NCI-H2029 treated with DMSO at 0.1 percent for 48 hours (cell line): ENCODE data around the gene SUPT6H.

Experiments
- DNase-seq: peaks from one replicate; lab custom pipeline; 2025; lab: John Stamatoyannopoulos, UW

Gene SUPT6H

DNA sequence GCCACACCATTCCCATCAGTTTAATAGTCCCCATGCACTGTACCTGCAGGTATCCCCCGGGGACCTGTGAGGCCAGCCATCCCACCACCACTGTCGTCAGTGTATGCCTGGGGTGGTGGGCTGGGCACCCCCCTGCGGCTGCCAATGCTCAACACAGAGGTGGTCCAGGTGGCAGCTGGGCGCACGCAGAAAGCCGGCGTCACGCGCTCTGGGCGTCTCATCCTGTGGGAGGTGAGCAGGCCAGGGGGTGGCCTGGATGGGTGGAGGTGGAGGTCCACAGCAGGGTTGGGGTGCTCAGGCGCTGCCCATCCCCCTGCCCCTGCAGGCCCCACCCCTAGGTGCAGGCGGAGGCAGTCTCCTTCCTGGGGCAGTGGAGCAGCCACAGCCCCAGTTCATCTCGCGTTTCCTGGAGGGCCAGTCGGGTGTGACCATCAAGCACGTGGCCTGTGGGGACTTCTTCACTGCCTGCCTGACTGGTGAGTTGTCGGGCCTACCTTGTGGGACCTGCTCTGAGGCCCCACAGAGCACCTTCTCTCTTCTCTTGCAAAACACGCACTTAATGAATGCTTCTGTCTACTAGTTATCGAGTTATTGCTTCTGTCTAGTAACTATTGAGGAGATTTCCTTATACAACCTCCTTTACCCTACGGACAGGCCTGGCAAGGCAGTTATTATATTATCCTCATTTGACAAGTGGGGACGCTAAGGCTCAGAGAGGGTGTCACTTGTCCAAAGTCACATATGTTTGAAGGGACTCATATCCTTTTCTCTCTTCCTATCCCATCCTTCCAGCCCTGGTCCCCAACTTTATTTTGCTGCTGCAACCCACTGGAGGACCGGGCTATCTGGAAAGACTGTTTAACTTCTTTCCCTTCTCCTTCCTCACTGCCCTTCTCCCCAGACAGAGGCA, 76.0 kb downstream of the SUPT6H start:
- no peak for DNase-seq

DNA sequence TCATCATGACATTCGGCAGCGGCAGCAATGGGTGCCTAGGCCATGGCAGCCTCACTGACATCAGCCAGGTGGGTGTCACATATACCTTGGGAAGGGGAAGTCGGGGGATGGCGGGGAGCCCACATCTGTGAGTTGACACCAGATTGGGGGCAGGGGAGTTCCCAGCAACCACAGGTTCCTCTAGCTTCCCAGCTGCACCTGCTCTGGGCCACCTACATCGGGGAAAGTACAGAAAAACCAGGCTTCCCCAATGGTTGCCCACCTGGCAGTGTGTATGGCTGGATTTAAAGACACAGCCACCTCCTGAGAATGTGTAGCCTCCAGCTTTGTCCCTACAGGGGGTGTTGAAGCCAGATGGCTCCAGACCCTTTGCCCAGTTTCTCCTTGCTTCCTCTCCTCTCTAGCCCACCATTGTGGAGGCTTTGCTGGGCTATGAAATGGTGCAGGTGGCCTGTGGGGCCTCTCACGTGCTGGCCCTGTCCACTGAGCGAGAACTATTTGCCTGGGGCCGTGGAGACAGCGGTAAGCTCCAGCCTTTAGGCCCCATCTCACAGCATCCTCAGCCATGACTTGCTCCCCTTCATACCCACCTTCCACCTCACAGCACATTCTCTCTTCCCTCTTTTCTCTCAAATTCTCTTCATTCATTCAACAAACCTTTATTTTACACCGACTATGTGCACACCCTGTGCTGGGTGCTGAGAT, 76.8 kb downstream of the SUPT6H start:
- DNase-seq: no peak

- DNase-seq: no peak
Measured at GRCh38 chr17:28740406-28741357, 78.7 kb downstream of the SUPT6H start.

GRCh38 chr17:28741358-28742349, 79.6 kb downstream of the SUPT6H start:
- DNase-seq: no peak

DNA sequence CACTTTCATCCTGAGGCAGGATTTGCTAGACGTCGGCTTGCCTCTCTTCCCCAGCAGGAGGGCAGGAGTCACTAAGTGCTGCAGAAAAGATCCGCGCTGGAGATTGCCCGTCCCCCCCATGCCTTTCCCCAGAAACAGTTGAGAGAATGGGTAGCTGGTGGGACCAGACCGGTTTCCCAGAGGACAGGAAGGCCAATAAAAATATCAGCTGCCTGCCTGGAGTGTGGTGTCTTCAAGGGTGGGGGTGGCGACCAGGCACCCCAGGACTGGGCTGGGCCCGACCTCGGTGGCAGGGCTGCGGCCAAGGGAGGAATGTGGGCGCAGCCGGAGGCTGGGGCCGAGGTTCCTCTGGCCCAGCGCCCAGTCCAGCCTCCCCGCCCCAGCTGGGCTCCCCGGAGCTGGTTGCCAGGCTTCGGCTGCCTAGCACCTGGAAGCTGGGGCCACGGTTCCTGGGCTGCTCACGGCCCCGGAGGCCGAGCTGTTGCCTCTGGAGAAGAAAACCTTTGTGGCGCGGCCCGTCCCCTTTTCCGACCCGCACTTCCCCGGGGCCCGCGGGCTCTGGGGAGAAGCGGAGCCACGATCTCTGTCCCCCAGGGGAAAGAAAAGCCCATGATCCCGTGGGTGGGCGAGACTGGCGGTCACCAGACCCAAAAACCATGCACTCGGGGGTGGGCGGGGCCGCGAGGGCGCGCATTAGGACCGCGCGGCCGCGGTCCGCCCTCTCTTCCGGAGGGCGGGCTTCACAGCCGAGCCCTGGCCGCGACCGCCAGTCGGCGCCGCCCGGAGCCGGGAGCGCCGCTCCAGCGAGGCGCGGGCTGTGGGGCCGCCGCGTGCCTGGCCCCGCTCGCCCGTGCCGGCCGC, 81.5 kb downstream of the SUPT6H start, which contains the start of gene TRAF4:
TRAF4 (plus strand) TSS at position 769 of the 861 bp plus-strand sequence. CDS start 102 bp downstream, outside the sequence.
- no peak for DNase-seq

DNA sequence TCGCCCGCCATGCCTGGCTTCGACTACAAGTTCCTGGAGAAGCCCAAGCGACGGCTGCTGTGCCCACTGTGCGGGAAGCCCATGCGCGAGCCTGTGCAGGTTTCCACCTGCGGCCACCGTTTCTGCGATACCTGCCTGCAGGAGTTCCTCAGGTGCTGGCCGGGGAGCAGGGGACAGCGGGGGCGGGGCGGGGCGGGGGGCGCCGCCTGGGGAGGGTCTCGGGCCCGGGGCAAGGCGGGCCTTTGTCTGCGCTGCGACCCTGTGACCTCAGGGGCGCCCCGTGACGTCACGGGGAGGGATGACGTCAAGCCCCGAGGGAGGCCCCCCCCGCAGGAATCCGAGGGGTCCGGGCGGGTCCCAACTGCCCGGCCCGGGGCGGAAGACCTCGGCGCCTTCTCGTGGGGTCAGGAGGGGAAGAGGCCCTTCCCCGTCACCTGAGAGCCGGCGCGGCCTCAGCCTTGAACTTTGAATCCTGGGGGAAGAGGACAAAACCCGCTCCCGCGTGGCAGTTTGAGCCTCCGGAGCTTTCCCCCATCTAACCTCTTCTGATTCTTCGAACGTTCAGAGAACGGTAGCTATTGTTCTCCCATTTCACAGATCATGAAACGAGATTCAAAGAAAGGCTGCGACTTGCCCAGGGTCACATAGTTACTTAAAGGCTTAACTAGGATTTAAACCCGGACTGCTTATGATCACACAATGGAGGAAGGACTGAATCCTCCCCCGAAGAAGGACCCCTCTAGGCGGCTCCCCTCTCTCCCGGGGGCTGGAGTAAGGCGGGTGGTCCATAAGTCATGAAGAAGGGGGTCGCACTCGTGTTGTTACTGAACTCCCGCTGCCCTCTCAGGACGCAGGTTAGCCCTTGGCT, 82.3 kb downstream of the SUPT6H start:
- no peak for DNase-seq

- peak; percentile 28 for DNase-seq
Measured at GRCh38 chr17:28744972-28745785, 83.2 kb downstream of the SUPT6H start.

DNA sequence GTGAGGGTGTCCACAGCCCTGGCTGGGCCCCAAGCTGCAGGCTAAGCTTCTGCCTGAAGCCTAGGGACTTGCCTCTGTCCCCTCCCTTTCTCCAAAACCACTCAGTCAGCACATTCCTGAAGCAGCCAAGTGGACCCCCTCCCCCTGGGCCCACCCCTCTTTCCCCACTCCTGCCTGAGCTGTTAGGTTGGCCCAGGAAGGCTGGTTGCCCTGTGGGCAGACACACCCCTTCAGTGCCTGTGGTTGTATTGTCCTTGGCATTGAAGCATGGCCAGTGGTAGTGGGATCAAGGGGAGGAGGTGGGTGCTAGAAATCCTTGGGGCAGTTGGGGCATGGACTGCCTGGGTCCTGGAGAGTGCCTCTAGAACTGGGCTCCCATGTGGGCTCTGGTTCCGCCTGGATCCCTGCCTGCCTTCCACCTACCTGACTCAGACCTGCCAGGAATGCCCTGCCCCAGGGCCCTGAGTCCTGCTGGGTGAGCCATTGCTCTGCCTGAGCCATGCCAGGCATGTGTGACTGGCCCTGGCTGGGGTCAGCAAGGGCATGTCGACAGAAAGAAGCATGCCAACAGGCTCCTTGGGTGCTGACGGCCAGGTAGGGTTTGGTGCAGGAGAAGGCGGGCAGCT, 83.9 kb downstream of the SUPT6H start:
- DNase-seq: no peak

DNA sequence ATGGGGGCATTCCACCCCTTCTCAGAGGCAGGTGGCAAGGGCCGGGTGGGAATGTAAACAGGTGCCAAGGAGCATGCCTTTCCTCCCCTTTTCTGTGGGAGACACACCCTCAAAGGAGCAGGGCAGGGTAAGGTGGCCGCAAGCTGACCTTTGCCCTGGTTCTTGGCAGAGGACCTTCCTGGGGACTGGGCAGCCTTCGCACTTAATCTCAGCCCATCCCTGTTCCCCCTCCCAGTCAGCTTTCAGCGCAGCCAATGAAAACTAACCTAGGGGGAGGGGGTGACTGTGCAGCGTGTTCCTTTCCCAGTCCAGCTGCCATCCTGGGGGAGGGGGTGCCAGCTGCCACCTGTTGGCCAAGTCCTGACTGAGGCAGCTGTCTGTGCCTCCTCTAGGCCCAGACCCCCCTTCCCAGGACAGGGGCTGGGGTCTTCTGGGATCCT, 84.6 kb downstream of the SUPT6H start:
- DNase-seq: peak; percentile 72

- peak; percentile 86 for DNase-seq
Measured at GRCh38 chr17:28747051-28747691, 85.2 kb downstream of the SUPT6H start.

- no peak for DNase-seq
Measured at GRCh38 chr17:28747801-28748750, 86.1 kb downstream of the SUPT6H start.

DNA sequence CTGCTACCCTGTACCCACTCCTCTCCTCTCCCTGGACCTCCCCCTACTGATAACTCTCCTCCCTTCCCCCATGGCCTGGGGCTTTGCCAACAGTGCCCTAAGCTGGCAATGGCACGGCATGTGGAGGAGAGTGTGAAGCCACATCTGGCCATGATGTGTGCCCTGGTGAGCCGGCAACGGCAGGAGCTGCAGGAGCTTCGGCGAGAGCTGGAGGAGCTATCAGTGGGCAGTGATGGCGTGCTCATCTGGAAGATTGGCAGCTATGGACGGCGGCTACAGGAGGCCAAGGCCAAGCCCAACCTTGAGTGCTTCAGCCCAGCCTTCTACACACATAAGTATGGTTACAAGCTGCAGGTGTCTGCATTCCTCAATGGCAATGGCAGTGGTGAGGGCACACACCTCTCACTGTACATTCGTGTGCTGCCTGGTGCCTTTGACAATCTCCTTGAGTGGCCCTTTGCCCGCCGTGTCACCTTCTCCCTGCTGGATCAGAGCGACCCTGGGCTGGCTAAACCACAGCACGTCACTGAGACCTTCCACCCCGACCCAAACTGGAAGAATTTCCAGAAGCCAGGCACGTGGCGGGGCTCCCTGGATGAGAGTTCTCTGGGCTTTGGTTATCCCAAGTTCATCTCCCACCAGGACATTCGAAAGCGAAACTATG, 87.0 kb downstream of the SUPT6H start:
- DNase-seq: no peak

DNA sequence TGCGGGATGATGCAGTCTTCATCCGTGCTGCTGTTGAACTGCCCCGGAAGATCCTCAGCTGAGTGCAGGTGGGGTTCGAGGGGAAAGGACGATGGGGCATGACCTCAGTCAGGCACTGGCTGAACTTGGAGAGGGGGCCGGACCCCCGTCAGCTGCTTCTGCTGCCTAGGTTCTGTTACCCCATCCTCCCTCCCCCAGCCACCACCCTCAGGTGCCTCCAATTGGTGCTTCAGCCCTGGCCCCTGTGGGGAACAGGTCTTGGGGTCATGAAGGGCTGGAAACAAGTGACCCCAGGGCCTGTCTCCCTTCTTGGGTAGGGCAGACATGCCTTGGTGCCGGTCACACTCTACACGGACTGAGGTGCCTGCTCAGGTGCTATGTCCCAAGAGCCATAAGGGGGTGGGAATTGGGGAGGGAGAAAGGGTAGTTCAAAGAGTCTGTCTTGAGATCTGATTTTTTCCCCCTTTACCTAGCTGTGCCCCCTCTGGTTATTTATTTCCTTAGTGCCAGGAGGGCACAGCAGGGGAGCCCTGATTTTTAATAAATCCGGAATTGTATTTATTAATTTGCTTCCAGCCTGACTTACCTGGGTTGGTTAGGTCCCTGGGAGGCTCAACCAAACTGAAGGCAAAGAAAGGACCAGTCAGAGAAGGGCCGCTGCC, 87.6 kb downstream of the SUPT6H start:
- no peak for DNase-seq
